ENCODE measurements around the gene RBP3.

GRCh38 chr10:47364366-47364765 is 16.2 kb downstream of the RBP3 start:
- TF ChIP-seq, protein P1, sequence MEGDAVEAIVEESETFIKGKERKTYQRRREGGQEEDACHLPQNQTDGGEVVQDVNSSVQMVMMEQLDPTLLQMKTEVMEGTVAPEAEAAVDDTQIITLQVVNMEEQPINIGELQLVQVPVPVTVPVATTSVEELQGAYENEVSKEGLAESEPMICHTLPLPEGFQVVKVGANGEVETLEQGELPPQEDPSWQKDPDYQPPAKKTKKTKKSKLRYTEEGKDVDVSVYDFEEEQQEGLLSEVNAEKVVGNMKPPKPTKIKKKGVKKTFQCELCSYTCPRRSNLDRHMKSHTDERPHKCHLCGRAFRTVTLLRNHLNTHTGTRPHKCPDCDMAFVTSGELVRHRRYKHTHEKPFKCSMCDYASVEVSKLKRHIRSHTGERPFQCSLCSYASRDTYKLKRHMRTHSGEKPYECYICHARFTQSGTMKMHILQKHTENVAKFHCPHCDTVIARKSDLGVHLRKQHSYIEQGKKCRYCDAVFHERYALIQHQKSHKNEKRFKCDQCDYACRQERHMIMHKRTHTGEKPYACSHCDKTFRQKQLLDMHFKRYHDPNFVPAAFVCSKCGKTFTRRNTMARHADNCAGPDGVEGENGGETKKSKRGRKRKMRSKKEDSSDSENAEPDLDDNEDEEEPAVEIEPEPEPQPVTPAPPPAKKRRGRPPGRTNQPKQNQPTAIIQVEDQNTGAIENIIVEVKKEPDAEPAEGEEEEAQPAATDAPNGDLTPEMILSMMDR (IDR thresholded peaks at IDR 0.05; ENCODE audit: low read depth, low read length): no peak
- no peak for TF ChIP-seq EZH2phosphoT487 (IDR thresholded peaks at IDR 0.05; ENCODE audit: low read depth)
